H9 (cell line): ENCODE data around the gene FUT2. TPM values are rescaled to one million over a fixed set of nuclear protein-coding genes. Genes with fewer than 3 reads are reported as not detected.

Experiments
- DNase-seq: peaks from one replicate; pipeline ENCODE4 v3.0.0-alpha.2; 2017
- H2AFZ ChIP-seq: one replicate; pipeline ENCODE4 v1.6.1; 2013; ENCODE audit warnings: mild to moderate bottlenecking, low read length, control low read depth, moderate library complexity
- H2AK5ac ChIP-seq: 2 replicates; pipeline ENCODE4 v1.6.1; 2013; ENCODE audit warnings: low read length, control low read depth, mixed read lengths; ENCODE audit not compliant: insufficient read length
- H2BK120ac ChIP-seq: one replicate; pipeline ENCODE4 v1.6.1; 2013; ENCODE audit warnings: low read depth, mild to moderate bottlenecking, low read length, control low read depth, inconsistent platforms; ENCODE audit not compliant: poor library complexity, severe bottlenecking
- H2BK12ac ChIP-seq: 2 replicates; pipeline ENCODE4 v1.6.1; 2013; ENCODE audit warnings: low read length, control low read depth, mixed read lengths, low read depth; ENCODE audit not compliant: insufficient read length
- H2BK15ac ChIP-seq: 2 replicates; pipeline ENCODE4 v1.6.1; 2013; ENCODE audit warnings: low read depth, low read length, control low read depth
- H2BK20ac ChIP-seq: one replicate; pipeline ENCODE4 v1.6.1; 2013; ENCODE audit warnings: low read depth, mild to moderate bottlenecking, low read length, control low read depth, inconsistent platforms; ENCODE audit not compliant: poor library complexity, severe bottlenecking
- H2BK5ac ChIP-seq: 2 replicates; pipeline ENCODE4 v1.6.1; 2013; ENCODE audit warnings: low read length, control low read depth, mixed read lengths; ENCODE audit not compliant: insufficient read length
- H3K14ac ChIP-seq: 2 replicates; pipeline ENCODE4 v1.6.1; 2013; ENCODE audit warnings: low read length, control low read depth; ENCODE audit not compliant: insufficient read depth
- H3K18ac ChIP-seq: 2 replicates; pipeline ENCODE4 v1.6.1; 2013; ENCODE audit warnings: low read depth, mild to moderate bottlenecking, mixed read lengths, low read length, control low read depth; ENCODE audit not compliant: insufficient read length
- H3K23ac ChIP-seq: 2 replicates; pipeline ENCODE4 v1.6.1; 2013; ENCODE audit warnings: low read length, control low read depth, mixed read lengths, low read depth; ENCODE audit not compliant: insufficient read length
- H3K23me2 ChIP-seq: 2 replicates; pipeline ENCODE4 v1.6.1; 2013; ENCODE audit warnings: low read depth, mild to moderate bottlenecking, mixed read lengths, low read length, control low read depth; ENCODE audit not compliant: insufficient read length, poor library complexity, severe bottlenecking
- H3K27ac ChIP-seq: 2 replicates; pipeline ENCODE4 v1.5.1; 2013; ENCODE audit warnings: low read length, control low read depth, mixed read lengths, low read depth; ENCODE audit not compliant: insufficient read length
- H3K27me3 ChIP-seq: 2 replicates; pipeline ENCODE4 v1.6.1; 2013; ENCODE audit warnings: low read length, control low read depth, inconsistent platforms; ENCODE audit not compliant: insufficient read depth
- H3K4ac ChIP-seq: 2 replicates; pipeline ENCODE4 v1.6.1; 2013; ENCODE audit warnings: low read depth, mild to moderate bottlenecking, control low read depth, inconsistent platforms, low read length, moderate library complexity
- H3K4me1 ChIP-seq: 2 replicates; pipeline ENCODE4 v1.6.1; 2013; ENCODE audit warnings: low read length, control low read depth, inconsistent platforms; ENCODE audit not compliant: insufficient read depth
- H3K4me2 ChIP-seq: 2 replicates; pipeline ENCODE4 v1.6.1; 2013; ENCODE audit warnings: low read length, control low read depth, mixed read lengths; ENCODE audit not compliant: insufficient read length, insufficient read depth
- H3K56ac ChIP-seq: 2 replicates; pipeline ENCODE4 v1.6.1; 2013; ENCODE audit warnings: low read depth, mild to moderate bottlenecking, mixed read lengths, low read length, control low read depth; ENCODE audit not compliant: insufficient read length
- H3K79me1 ChIP-seq: 2 replicates; pipeline ENCODE4 v1.6.1; 2013; ENCODE audit warnings: low read depth, mild to moderate bottlenecking, moderate library complexity, low read length, control low read depth, inconsistent platforms; ENCODE audit not compliant: insufficient read depth, poor library complexity, severe bottlenecking
- H3K79me2 ChIP-seq: 2 replicates; pipeline ENCODE4 v1.6.1; 2013; ENCODE audit warnings: low read length, control low read depth, inconsistent platforms; ENCODE audit not compliant: insufficient read depth
- H3K9ac ChIP-seq: 2 replicates; pipeline ENCODE4 v1.6.1; 2013; ENCODE audit warnings: low read length, control low read depth, mixed read lengths; ENCODE audit not compliant: insufficient read length; ENCODE audit errors: extremely low read depth
- H3K9me3 ChIP-seq: one replicate; pipeline ENCODE4 v1.6.1; 2013; ENCODE audit warnings: low read depth, low read length, inconsistent platforms; ENCODE audit not compliant: control insufficient read depth
- H3T11ph ChIP-seq: one replicate; pipeline ENCODE4 v1.6.1; 2013; ENCODE audit warnings: mild to moderate bottlenecking, low read length, control low read depth, inconsistent platforms
- H4K20me1 ChIP-seq: one replicate; pipeline ENCODE4 v1.6.1; 2013; ENCODE audit not compliant: control insufficient read depth, insufficient read length, insufficient read depth
- H4K5ac ChIP-seq: 2 replicates; pipeline ENCODE4 v1.6.1; 2013; ENCODE audit warnings: low read depth, mild to moderate bottlenecking, mixed read lengths, low read length, control low read depth; ENCODE audit not compliant: insufficient read length
- H4K8ac ChIP-seq: replicated peaks from 2 replicates; pipeline ENCODE4 v1.6.1; 2013; ENCODE audit warnings: low read length, control low read depth, mixed read lengths, low read depth; ENCODE audit not compliant: insufficient read length
- H4K91ac ChIP-seq: 2 replicates; pipeline ENCODE4 v1.6.1; 2013; ENCODE audit warnings: low read depth, mild to moderate bottlenecking, moderate library complexity, mixed read lengths, low read length, control low read depth; ENCODE audit not compliant: insufficient read length
- H3K27ac Mint-ChIP-seq, 3 experiments: 2 replicates in 2 of 3; 3 replicates in 1 of 3; pipeline ENCODE4 v1.8.0; 2020 to 2021; ENCODE audit warnings: mixed read lengths in 3 of 3, mild to moderate bottlenecking in 1 of 3, moderate library complexity in 1 of 3
- H3K27me3 Mint-ChIP-seq: 2 replicates; pipeline ENCODE4 v1.8.0; 2021; ENCODE audit warnings: low read depth, mild to moderate bottlenecking, moderate library complexity, mixed read lengths
- H3K36me3 Mint-ChIP-seq, 3 experiments: 2 replicates in 2 of 3; 3 replicates in 1 of 3; pipeline ENCODE4 v1.8.0; 2020 to 2021; ENCODE audit warnings: low read depth in 3 of 3, mixed read lengths in 3 of 3; ENCODE audit not compliant: insufficient read depth in 1 of 3
- H3K4me1 Mint-ChIP-seq, 2 experiments: 2 replicates each; pipeline ENCODE4 v1.8.0; 2020; ENCODE audit warnings: mixed read lengths in 2 of 2
- H3K4me3 Mint-ChIP-seq, 2 experiments: 2 replicates in 1 of 2; 3 replicates in 1 of 2; pipeline ENCODE4 v1.8.0; 2020 to 2021; ENCODE audit warnings: mild to moderate bottlenecking in 2 of 2, mixed read lengths in 2 of 2, moderate library complexity in 1 of 2
- H3K9me3 Mint-ChIP-seq, 2 experiments: 2 replicates in 1 of 2; 3 replicates in 1 of 2; pipeline ENCODE4 v1.8.0; 2020; ENCODE audit warnings: mild to moderate bottlenecking in 2 of 2, mixed read lengths in 2 of 2, moderate library complexity in 1 of 2
- WGBS: extraction: QIAGEN DNeasy Blood & Tissue Kit; methylation state at CpG from one replicate; pipeline ENCODE4 v1.1.7; 2013; ENCODE audit warnings: missing lambda C conversion rate, low lambda C conversion rate, mixed read lengths; ENCODE audit not compliant: insufficient read length; ENCODE audit errors: extremely low coverage; 5-methylcytosine and 5-hydroxymethylcytosine counted together
- total RNA-seq: library from RNA; stranded (reverse); gene quantifications from 2 replicates; pipeline ENCODE4 v1.2.1, GENCODE V29; 2021
- TF ChIP-seq, protein P1 (sequence below): fragments of 200-600 bp; sonication (generic); conservative IDR thresholded peaks from 3 replicates; pipeline ENCODE4 v1.8.0; 2021; ENCODE audit warnings: antibody characterized with exemption, mild to moderate bottlenecking

The FUT2 gene
- total RNA-seq, 1 experiment from 2014 or later: 11.4 TPM

DNA sequence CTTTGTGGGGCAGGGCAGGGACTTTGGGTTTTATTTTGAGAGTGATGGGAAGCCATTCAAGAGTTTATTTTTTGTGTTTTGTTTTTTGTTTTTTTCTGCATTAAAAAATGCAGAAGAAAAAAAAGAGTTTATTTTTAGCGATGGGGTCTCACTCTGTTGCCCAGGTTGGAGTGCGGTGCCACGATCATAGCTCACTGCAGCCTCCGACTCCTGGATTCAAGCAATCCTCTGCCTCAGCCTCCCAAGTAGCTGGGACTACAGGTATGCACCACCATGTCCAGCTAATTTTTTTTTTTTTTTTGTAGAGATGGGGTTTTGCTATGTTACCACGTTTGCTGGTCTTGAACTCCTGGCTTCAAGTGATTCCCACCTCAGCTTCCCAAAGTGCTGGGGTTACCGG is 37.3 kb upstream of the FUT2 start:
- TF ChIP-seq, protein P1, sequence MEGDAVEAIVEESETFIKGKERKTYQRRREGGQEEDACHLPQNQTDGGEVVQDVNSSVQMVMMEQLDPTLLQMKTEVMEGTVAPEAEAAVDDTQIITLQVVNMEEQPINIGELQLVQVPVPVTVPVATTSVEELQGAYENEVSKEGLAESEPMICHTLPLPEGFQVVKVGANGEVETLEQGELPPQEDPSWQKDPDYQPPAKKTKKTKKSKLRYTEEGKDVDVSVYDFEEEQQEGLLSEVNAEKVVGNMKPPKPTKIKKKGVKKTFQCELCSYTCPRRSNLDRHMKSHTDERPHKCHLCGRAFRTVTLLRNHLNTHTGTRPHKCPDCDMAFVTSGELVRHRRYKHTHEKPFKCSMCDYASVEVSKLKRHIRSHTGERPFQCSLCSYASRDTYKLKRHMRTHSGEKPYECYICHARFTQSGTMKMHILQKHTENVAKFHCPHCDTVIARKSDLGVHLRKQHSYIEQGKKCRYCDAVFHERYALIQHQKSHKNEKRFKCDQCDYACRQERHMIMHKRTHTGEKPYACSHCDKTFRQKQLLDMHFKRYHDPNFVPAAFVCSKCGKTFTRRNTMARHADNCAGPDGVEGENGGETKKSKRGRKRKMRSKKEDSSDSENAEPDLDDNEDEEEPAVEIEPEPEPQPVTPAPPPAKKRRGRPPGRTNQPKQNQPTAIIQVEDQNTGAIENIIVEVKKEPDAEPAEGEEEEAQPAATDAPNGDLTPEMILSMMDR: no peak
- Histone ChIP-seq H3K56ac (no peak overlapping the region), H3K9ac (no peak overlapping the region), H3K9me3 (no peaks in the 10 kb centered on the region), H3K4me1 (no peaks in the 10 kb centered on the region), H2AFZ (no peak overlapping the region), H3K18ac (no peak overlapping the region), H4K8ac (no peak overlapping the region), H3K27me3 (no peaks in the 10 kb centered on the region), H2BK20ac (no peak overlapping the region), H3T11ph (no peak overlapping the region), H3K4ac (no peak overlapping the region), H2BK5ac (no peak overlapping the region), H2BK12ac (no peak overlapping the region), H3K23ac (no peak overlapping the region), H2BK15ac (no peak overlapping the region), H3K27ac (no peak overlapping the region), H4K20me1 (no peaks in the 10 kb centered on the region), H2BK120ac (no peak overlapping the region), H3K79me1 (no peaks in the 10 kb centered on the region), H3K14ac (no peak overlapping the region), H4K91ac (no peak overlapping the region), H4K5ac (no peak overlapping the region), H3K4me2 (no peak overlapping the region), H3K23me2 (no peaks in the 10 kb centered on the region), H3K79me2 (no peaks in the 10 kb centered on the region), H2AK5ac (no peak overlapping the region)
- no CpG with 5 or more reads among the region's 6 CpGs for WGBS
- peaks cover 0 to 6% (median 5%) of the 10 kb centered on the region in 3 experiments; a peak in 2 of 7 replicates for H3K36me3 Mint-ChIP-seq
- DNase-seq: no peak
- H3K27me3 Mint-ChIP-seq: peaks cover 16% of the 10 kb centered on the region
- H3K4me1 Mint-ChIP-seq: peaks cover 13 to 14% of the 10 kb centered on the region in 2 experiments
- H3K4me3 Mint-ChIP-seq: no peak overlapping the region
- H3K9me3 Mint-ChIP-seq: peaks cover 5 to 6% of the 10 kb centered on the region in 2 experiments; a peak in 3 of 5 replicates
- no peak overlapping the region for H3K27ac Mint-ChIP-seq
